Ammon's horn (tissue), 1 donor: Measurements from ENCODE around the gene KLRF1.
"Not testable (repeated sequence)": the region's sequence is repeated elsewhere in the genome, so short reads cannot be mapped to it uniquely, and the experiment has no call there.

Experiments
- DNase-seq: peaks from one replicate; pipeline ENCODE4 v3.0.0-alpha.2; 2016; ENCODE audit warnings: low spot score

The KLRF1 gene

DNA sequence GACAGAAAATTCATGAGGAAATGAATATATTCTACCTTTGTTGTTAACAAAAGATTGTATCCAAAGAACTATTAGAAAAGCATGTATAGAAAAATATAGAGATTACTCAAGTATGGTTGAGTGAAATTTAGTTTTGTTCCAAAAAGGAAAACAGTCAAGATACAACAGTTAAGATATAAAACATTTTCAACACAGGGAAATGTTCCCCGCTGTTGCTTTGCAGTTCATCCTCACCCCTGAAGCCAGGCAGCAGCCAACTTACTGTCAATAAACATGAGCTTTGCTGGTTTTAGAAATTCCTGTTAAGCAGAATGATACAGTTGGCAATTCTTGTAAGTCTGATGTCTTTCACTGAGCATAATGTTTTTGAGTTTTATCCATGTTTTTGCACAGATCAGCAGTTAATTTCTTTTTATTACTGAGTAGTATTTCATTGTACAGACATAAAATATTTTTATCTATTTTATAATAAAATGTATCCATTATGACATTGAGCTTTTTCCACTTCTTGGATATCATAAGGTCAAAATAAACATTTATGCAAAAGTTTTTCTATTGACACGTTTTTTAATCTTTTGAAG is 43.1 kb downstream of the KLRF1 start:
- no peak for DNase-seq

DNA sequence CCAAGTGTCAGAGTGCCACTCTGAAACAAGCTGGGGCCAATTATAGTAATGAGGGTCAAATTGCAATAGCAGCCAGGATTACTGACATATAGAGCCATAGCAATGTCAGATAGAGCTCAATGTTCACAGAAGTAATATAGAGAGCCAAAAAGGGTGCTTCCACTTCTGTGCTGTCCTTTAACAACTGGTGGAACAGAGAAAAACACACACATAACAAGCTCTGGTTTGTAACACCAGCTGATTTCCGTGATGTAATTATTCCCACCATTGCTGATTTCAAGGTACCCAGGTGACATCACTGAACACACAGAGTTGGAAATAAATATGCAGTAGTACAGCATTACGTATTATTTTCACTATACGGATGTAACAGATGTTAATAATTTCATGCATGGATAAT is 44.9 kb downstream of the KLRF1 start:
- no peak for DNase-seq

GRCh38 chr12:9872742-9873141 is 45.5 kb downstream of the KLRF1 start:
- DNase-seq: no peak

- not testable (repeated sequence) for DNase-seq
Observed at GRCh38 chr12:9876120-9876519, 48.8 kb downstream of the KLRF1 start.

DNA sequence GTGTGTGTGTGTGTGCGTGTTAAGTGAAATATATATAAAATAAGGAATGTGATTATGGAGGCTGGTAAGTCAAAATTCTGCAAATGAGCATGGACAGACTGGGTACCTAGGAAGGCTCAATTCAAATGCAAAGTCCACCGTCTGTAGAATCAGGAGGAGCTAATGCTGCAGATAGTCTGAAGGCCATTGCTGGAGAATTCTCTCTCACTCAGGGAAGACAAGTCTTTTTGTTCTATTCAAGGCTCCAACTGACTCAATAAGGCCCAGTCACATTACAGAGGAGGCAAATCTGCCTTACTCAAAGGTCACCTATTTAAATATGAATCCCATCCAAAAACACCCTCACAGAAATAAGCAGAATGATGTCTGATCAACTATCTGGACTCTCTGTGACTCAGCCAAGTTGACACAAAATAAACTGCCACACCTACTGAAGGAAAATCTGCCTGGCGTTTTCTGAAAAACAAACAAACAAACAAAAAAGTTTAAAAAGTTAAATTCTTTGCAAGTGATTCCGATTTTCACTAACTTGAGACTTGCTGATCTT is 53.3 kb downstream of the KLRF1 start:
- DNase-seq: no peak

DNA sequence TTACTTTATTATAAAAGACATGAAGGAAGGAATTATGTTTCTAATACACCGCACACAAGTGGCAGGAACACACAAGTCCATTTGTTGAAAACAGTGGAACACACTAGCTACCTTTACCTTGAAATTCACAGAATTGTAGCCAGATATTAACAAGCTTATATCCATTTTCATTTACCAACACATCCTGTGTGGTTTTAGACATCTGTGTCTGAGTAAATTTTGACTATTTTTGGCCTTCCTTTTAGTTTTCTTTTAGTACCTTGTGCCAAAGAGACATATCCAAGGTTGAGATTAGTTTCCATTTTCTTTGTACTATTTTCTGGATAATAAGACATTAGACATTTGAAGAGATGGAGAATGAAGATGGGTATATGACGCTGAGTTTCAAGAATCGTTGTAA is 54.0 kb downstream of the KLRF1 start, which contains the start of gene KLRF2:
Gene KLRF2, plus strand, starts transcription at position 244 of the 400 bp plus-strand sequence. Its CDS starts 107 bp downstream, at position 351.
- no peak for DNase-seq

DNA sequence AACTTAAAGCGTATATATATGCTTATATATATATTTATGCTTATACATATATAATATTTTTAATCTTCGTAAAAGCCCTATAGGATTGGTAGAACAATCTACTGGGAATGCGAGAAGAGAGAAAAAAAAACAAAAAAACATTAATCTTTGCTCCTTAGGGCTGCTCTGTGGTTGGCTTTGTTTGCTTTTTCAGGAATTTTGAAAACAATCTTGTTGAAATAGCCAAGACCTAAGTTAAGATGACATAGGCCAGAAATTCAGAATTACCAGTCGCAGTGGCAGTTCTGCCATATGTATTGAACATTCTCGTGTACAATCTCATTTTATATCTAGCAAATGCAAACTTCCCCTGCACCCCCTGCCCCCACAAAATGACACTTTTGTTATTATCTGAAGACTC is 54.7 kb downstream of the KLRF1 start:
- no peak for DNase-seq

DNA sequence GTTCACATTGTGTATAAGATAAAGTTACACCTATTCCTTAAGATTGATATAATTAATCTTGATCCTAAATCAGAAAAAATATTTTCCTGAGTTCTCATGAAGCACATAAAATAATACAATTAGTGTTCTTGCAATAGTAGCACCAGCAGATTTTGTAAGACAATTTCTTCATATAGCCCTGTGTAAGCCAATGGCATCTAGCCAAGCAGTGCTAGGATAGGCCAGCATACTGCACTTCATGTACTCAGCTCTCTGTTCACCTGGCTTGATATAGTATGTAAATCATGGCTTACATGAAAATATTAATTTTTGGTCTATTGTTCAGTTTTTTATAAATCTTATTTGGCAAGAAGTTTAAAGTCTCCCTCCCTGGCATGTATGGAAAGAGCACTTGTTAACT is 55.9 kb downstream of the KLRF1 start:
- no peak for DNase-seq

DNA sequence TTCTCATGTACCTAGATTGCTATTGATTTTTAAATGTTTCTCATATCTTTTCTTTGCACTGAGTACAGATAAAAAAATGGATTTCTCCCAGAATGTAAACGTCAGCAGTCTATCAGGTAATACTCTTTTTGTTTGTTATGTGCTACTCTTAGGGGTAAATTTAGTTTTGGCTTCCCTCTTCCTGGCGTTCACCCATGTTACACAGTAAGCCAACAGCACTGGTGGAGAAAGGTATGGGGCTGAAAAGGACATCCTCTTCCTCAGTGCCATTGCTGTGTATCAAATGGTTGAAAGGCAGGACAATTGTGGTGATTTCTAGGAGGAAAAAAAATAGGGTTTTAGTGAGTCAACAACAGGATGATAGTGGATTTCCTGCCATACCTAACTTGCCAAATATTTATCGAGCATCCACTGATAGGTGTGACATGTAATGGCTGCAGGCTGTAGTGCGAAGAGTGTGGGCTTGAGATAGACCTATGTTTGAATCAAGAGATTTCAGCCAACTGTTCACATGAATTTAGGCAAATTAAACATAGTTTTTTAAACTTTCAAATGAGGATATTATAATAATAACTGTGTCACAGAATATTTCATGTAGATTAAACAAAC is 61.5 kb downstream of the KLRF1 start:
- no peak for DNase-seq
